T-helper 1 cell treated with Interleukin-12 subunit alpha and Interleukin-12 subunit beta and Interleukin-4 antibody, amounts not matched to agents 30 ng/mL and 1 ng/mL, for 36 hours (primary cell): ENCODE data around the gene AFF3. TPM values are rescaled to one million over a fixed set of nuclear protein-coding genes. Genes with fewer than 3 reads are reported as not detected.

Experiments used
- intact Hi-C: fragments of 100-400 bp; cut with micrococcal nuclease; formaldehyde crosslinking; loops from one replicate; pipeline ENCODE4 v1.15.1; 2024
- total RNA-seq: library from RNA; stranded (reverse); gene quantifications from 2 replicates; pipeline ENCODE4 v1.2.3, GENCODE V29; 2022

Gene AFF3
- total RNA-seq, 1 donor from 2014 or later: 1.2 TPM

DNA sequence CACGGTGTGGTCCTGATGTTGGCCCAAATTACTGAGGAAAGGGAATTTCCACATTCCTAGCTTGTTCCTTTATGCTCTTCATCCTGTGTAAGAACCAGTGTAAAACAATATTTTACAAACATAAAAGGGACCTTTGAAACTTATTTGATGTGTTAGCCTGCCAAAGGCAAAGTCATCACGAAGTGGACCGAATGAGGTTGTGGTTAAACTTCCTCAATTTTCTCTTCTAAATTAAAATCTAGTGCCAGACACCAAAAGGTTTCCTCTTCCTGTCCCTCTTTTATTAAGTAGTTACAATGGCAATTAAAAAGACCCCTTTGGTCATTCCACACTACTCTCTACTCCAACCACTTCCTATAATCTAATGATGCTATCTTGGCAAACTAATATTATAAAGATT is 279.8 kb downstream of the AFF3 start:
- intact Hi-C loops: no loop called here

DNA sequence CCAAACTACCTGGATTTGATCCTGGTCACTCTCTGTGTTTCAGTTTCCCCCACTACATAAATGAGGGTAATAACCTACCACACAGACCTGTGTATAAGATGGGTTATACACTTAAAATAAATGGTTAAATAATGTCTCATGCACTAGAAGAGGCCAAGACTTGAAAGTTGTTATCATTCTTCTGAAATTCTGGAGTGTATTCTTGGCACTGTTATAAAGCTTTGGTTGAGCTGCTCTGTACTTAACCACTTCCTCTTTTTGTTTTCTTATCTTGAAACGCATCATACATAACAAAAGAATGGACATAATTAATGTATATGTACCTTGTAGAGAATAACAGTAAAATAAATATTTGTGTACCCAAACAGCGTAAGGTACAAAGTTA is 281.0 kb downstream of the AFF3 start:
- intact Hi-C loops: no loop called here

DNA sequence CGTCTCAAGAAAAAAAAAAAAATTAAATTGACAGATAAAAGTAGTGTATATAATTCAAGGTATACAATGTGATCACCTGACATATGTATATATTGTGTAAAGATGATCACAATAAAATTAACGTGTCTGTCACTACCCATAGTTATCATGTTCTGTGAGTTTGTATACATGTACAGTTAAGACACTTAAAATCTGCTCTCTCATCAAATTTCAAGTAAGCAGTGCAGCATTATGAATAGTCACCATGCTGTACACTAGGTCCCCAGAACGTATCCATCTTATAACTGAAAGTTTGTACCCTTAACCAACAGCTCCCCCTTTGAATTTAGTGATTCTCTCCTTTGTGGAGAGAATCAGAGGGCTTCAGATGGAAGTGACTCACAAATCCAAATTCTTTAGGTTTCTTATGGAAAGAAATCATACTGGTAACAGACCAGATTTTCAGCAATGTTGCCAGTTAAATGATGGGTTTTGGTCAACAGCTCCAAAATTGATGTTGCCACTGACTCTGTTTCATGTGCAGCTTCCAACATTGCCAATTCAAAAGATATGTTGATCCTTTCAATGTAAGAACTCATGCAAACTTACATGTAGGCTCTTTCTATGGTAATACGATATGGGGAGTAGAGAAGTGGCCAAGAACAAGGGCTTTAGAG is 281.5 kb downstream of the AFF3 start:
- intact Hi-C loops: no loop called here

DNA sequence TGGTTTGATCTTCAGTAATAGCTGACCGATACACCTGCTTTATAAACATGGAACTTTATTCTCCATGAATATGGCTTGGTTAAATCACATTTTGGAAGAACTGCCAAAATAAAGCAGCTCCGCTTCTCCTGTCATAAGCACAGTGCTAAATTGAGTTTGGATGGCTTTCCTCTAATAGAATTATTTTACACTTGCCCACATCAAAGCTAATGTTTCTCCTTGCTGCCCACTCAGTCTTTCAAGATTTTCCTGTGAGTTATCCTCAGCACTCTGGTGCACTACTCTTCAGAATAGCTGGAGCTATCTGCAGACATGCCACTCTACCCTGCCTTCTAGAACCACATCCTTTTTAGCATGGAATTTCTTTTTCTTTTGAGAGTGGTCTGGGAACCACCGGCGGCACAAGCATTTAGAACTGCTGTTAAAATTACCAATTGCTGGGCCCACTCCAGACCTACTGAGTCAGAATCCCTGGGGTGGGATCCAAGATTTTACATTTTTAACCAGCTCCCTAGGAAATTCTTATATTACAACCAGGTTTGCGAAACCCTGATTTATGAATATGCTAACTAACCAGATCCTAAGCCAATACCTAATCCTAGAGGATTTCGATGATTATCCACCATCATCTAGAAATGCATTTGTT is 283.3 kb downstream of the AFF3 start:
- intact Hi-C loops: no loop called here

DNA sequence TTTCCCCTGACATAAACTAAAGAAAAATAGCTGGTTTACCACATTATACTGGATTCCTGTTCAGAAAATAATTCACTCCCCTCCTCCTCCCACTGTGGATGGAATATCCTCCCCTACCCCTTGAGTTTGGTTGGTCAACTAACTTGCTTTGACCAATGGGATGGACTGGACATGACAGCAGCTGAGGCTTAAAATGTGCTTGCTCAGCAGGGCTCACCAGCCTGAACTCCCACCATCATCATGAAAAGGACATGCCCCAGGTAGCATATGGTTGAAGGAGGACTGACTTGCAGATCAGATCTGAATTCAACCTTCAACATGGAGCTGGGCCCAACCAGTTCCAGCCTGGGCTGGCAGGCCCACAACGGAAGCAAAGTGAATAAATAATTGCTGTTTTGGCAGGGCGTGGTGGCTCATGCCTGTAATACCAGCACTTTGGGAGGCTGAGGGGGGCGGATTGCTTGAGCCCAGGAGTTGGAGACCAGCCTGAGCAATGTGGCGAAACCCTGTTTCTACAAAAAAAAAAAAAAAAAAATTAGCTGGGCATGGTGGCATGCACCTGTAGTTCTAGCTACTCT is 284.4 kb downstream of the AFF3 start:
- intact Hi-C loops: no loop called here

DNA sequence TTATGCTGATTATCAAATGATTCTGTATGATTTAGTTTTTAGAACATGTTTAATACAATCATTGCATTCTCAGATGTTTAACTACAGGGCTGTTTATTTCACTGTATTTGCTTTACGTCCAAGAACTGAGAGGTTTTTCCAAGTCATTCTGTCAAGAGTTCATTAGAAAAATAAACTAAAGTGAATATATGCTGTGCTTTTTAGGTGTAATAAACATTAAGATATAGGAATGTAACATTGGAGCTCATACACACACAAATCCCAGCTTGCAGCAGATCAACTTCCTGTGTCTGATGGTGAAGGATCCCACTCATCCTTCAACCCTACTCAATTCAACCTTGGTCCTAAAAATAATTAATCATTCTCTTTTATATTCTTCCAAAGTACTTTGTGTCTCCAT is 285.0 kb downstream of the AFF3 start:
- intact Hi-C loops: no loop called here

DNA sequence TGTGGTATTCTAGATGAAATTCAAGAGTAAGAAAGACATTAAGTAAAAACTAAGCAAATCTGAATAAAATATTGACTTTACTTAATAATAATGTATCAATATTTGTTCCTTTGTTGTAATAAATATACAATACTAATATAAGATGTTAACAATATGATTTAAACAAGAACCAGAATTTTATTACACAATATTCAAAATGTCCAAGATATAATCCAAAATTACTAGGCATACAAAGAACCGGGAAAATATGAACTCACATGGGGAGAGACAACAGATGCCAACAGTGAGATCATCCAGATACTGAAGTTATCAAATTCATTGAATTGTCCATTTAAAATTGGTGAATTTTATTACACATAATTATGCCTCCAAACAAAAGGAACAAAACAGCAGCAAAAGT is 286.3 kb downstream of the AFF3 start:
- intact Hi-C loops: no loop called here

DNA sequence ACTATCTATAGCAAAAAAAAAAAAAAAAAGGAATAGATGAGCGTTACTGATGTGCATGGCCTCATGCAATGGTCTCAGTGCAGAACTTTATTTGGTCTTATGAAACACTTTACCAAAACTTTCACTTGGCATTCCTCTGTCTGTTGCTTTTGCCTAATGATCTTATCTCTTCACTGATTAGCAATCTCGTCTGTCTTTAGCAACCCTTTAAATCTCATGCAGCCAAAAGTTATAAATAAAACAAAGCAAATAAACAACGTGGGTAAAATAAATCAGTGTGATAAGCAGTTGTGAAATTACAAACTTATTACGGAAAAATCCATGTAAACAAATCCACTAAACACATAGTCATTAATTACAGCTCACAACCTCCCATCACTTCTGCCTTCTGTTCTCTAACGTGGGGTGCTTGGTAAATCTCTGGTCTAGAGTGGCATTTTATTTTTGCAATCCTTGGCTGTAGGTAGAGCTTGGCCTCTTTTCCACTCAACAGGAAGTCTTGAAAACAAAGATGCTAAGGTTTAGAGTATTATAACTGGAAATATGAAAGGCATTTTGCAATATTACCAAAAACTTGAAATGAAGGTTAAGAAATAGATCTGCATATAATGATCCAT is 288.0 kb downstream of the AFF3 start:
- intact Hi-C loops: no loop called here

DNA sequence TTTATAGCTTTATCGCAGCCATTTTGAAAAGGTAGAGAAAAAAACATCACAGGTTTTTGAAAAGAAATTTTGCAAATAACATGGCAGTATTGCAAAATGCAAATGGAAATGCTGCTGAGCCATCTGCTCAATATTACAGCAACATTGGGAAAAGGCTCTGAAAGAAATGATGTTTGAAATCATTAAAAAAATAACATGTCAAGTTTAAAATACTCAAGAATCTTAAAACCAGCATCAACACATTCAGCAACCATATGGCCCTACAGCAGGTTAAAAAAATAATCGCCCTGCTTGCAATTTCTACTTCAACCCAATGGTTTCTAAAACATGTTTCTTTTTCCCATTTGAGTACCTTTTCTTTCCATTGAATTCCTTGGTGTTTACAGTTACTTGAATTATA is 289.4 kb downstream of the AFF3 start:
- intact Hi-C loops: no loop called here

DNA sequence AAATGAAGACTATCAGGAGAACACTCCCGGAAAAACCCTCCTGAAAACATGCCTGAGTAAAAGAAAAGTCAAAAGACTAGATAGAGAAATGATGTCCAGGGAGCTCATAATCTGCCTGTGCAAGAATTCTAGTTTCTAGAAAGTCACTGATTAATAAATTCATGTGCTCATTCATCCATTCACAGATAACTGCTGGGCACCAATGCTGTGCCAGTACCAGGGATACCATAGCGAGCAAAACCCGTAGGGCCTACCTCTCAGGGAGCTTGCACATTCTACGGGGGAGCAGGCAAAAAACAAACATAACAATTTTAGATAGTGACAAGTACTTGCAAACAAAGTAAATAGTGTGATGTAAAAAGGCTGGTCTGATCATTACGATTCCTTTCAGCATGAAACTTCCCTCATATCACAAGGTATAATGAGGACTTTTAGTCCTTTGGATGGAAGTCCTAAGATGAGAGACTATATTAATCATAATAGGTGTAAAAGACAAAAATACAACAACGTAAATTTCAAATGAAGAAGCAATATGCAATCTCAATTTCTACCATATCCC is 289.9 kb downstream of the AFF3 start:
- intact Hi-C loops: no loop called here

DNA sequence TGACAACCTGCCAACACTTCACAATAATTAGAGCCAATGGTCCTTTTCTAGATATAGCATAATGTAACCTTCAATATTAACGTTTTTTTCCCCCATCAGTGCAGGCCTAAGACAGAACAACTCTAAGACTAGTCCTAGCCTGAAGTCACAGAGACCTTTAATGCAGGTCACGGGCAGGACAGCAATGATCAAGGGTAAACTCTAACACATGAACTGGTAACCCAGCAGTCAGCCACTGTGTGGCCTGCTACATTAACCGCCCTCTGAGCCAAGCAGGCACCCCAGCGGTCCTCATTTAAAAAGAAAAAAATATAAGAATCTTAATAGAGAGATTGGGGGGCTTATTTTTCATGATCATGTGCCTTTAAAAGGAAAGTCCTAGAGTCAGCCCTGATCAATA is 290.6 kb downstream of the AFF3 start:
- intact Hi-C loops: no loop called here

DNA sequence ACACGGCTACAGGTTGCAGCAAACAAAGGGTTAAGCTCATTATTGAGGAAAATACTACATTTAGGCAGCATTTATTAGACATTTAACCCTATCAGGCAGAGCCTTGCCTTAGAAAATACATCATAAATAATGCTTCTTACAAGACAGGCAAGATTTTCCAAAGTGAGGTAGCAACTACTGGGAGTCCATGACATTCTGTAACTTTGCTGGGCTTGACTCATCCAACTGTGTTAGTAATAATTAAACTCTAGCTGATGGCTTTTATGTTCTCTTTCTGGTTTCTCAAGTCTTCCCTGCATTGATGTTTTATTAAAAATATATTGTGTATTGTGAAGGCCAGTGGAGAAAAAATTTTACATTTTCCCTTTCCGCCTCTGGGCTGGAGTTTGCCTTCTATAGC is 291.3 kb downstream of the AFF3 start:
- intact Hi-C loops: no loop called here

DNA sequence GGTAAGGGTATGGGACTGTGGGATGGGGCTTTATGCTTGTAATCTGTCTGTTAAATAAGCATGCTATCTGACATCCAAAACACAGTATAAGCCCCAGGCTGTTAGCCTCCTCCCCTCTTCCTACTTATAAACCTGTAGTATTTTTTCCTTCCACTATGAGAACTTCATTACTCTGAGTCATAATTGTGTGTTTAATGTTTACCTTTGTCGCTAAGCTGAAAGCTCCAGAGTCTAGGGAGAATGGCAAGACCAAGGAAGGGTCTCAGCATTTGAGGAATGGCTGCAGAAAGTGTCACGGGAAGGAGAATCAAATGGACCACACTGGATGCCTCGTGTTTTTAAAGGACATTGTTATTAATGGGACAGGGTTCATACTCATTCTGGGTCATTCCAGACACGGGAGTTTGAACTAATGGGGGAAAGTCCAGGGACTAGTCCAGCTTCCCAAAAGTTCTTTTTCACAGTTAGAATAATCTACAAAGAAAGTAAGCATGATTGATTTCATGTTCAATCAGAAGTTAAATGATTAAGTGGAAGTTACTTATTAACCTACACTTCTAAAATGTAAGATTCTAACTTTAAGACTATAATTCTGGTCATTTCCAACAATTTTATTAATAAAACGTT is 292.2 kb downstream of the AFF3 start:
- intact Hi-C loops: no loop called here

DNA sequence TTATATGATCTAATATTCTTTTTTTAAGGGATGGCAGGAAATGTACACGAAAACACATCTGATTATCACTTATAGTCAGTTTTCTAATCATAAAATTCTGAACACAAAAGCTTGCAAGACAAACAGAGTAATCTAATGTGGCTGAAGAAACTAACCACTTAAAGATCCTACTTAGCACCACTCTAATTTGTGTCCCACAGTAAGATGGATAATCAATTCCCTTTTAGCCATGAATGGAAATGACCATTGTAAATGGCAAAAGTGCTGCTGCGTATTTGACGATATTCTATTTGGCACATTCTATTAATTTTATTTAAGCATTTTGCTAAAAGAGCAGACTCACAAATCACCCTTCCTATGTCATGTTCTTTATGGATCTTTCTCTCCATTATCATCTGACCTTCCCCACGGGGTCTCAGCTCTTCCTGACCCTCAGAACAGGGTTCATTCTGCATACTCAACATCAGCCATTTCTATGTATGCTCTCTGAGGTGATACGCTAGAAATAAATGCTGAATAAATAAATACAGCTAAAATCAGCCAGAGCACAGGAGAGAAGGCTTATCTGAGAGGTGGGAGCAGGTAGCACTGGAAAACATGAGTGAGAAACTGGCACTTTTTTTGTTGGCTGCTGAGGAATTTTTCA is 295.8 kb downstream of the AFF3 start:
- intact Hi-C loops: no loop called here

DNA sequence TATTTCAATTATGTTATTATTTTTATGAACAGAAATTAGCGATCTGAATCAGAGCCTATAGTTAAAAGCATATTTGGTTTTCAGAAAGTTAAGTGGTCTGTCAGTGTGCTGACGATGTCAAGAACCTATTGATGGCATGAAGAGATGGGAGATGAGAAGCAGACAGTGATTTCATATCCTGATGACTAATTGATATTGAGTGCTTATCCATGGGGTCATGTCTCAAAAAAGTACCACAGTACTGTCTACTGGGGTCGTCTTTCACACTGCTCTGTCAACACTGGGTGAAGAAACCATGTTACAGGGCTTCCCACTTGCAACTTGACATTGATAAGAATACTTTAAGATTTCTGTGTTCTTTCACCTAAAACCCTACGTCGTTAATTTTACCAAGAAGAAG is 297.1 kb downstream of the AFF3 start:
- intact Hi-C loops: no loop called here

DNA sequence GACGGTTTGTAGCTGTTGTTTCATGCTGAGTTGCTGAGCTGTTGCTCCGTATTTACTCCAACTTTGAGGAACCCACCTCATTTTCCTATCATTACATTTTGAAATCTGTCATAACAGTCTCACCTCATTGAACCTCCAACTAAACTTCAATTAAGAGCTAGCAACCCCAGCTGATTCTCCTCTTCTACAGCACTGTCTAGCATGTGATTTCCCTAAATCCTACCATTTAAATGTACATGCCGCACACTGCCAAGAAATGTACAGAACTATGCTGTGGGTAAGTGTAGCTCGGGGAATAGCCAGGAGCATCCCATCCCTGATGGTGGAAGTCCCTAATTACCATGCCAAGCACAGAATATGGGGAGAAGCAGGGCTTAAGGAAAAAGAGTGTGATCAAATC is 299.9 kb downstream of the AFF3 start:
- intact Hi-C loops: no loop called here

DNA sequence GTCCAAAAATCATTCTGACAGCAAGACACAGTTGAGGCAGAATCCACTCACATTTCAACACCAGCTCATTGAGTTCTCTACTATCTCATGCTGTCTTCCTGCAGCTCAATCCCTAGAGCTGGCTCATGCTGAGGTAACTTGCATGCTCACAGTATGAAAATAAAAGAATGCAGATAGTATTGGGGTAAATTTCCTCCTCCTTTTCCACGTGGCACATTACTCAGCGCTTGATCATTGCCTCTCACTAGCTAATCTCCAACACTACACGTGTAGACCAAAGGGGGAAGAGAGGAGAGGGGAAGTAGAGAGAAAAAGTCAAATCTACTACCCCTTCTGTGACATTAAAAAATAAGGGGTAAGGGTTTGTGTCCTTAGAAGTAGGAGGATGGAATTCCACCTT is 300.6 kb downstream of the AFF3 start:
- intact Hi-C loops: no loop called here

DNA sequence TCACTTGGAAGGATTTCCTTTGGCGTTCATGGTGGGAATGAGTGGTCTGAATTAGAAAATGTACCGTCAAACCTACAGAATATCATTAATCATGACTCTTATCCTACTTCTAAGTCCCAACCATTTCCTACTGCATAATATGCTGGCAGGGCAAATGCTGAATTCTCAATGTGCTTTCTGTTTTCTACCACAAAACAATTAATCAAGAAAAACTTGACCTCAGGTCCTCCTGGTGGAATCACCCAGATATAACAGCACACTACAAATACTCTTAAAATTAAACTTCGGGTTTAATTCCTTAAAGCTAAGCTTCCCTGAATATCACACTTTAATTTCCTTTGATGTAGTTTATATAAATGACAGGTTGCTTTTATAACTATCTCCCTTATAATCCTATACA is 301.6 kb downstream of the AFF3 start:
- intact Hi-C loops: no loop called here

DNA sequence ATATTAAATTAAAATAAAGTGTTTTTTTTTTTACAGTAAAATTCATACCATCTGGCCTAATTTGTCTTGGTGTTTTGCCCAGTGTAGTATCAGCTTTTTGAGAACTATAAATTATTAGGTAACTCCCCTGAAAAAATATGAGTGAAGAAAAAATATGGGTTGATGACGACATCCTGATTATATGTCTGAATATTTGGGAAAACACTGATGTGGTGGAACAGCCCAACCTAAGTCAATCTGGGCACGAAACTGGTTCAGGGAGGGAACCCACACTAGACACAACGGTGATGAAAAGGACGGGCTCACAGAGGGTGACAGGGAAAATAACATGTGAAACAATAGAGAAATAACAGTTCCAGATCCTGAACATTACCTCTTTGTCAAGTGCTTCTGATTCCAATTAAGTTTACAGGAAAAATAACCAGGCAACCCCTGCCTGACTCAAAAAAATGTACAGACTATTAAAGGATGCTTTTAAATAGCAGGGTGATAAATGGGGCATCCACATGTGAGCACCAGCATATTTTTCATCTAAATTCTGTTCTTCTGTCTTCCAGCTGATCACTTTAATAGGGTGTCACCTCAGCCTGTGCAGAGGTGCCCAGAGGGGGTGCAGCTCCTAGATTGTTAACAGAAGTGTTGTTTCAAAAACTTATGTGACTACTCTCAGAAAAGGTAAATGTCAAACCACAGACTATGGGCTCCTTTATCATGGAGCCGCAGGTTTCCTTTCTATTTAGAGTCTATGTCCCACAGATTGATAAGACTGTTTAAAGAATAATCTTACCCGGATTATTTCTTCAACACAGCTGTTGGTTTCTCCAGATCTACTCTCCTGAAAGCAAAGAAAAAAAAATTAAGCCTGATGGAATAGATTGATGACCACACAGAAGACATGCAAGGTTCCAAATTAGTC is 305.4 kb downstream of the AFF3 start:
- intact Hi-C loops: no loop called here

DNA sequence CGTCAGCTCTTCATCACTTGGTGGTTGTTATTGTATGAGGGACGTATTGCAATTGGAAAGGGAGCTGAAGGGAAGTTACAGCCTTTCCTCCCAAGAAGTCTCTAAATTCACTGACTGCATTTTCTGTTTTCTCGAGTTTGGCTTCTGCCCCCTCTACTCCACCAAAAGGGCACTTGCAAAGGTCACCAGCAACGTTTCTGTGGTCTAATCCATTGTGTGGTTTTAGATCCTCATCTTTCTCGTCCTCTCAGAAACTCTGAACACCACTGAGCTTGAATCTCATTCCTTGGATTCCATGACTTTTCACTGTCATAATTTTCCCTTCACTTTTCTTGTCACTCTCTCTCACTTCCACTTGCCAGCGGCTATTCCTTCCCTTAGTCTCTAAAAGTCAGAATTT is 308.0 kb downstream of the AFF3 start:
- intact Hi-C loops: no loop called here
